SH-SY5Y (cell line): ENCODE measurements around the gene TSPAN4.

ENCODE experiments used
- GATA2 ChIP-seq: IDR thresholded peaks from 2 replicates; pipeline ENCODE4 v1.6.1; 2011; ENCODE audit warnings: mild to moderate bottlenecking, low read depth, low read length
- GATA3 ChIP-seq: IDR thresholded peaks from 2 replicates; pipeline ENCODE4 v1.6.1; 2011; ENCODE audit warnings: low read depth, mild to moderate bottlenecking, low read length, moderate library complexity

- TF ChIP-seq GATA2 (no peak), GATA3 (no peak)
Observed at GRCh38 chr11:875203-875602, 32.6 kb downstream of the TSPAN4 start.
